H1 (cell line): ENCODE measurements around the gene TPH2. TPM values are rescaled to one million over a fixed set of nuclear protein-coding genes. Genes with fewer than 3 reads are reported as not detected.

Experiments
- CTCF ChIA-PET: fragments of 300-600 bp; sonication (Branson Sonifier 250); formaldehyde crosslinking; loops from one replicate; lab custom pipeline; 2021; ENCODE audit not compliant: partially characterized antibody; lab: Charles Lee
- POLR2A ChIA-PET: fragments of 300-600 bp; sonication (Branson Sonifier 250); formaldehyde crosslinking; loops from one replicate; lab custom pipeline; 2021; ENCODE audit warnings: inconsistent platforms; ENCODE audit not compliant: partially characterized antibody; lab: Charles Lee
- DNase-seq, 2 experiments: peaks; one replicate each; pipeline versions ENCODE4 v3.0.0 to v3.0.0-alpha.2; 2010 to 2022; ENCODE audit warnings: low spot score in 2 of 2, low read depth in 1 of 2, mixed read lengths in 1 of 2
- FAIRE-seq: peaks from 2 replicates; lab custom pipeline; 2011; peaks lifted over from hg19 to GRCh38; lab: Jason Lieb, UNC
- H2AFZ ChIP-seq: 2 replicates; pipeline ENCODE4 v1.8.1; 2012; ENCODE audit warnings: low read length, inconsistent platforms
- H2AK5ac ChIP-seq: 2 replicates; pipeline ENCODE4 v1.6.1; 2013; ENCODE audit warnings: low read depth, low read length
- H2BK120ac ChIP-seq: replicated peaks from 2 replicates; pipeline ENCODE3; 2013; ENCODE audit warnings: low read depth, low read length, inconsistent platforms
- H2BK12ac ChIP-seq: 2 replicates; pipeline ENCODE4 v1.6.1; 2013; ENCODE audit warnings: low read depth, low read length
- H2BK15ac ChIP-seq: 2 replicates; pipeline ENCODE4 v1.6.1; 2013; ENCODE audit warnings: low read length
- H2BK20ac ChIP-seq: 2 replicates; pipeline ENCODE4 v1.6.1; 2013; ENCODE audit warnings: low read length
- H2BK5ac ChIP-seq: 2 replicates; pipeline ENCODE4 v1.6.1; 2013; ENCODE audit warnings: low read depth, low read length
- H3K14ac ChIP-seq: 2 replicates; pipeline ENCODE4 v1.6.1; 2013; ENCODE audit warnings: inconsistent platforms; ENCODE audit not compliant: insufficient read length
- H3K18ac ChIP-seq: 2 replicates; pipeline ENCODE4 v1.6.1; 2013; ENCODE audit warnings: low read length; ENCODE audit errors: extremely low read depth
- H3K23ac ChIP-seq: 2 replicates; pipeline ENCODE4 v1.6.1; 2013; ENCODE audit warnings: inconsistent platforms; ENCODE audit not compliant: insufficient read length
- H3K23me2 ChIP-seq: 2 replicates; pipeline ENCODE4 v1.6.1; 2013; ENCODE audit warnings: low read depth, low read length
- H3K27ac ChIP-seq: 2 replicates; pipeline ENCODE4 v1.6.1; 2011; ENCODE audit warnings: low read depth, low read length, inconsistent platforms
- H3K27me3 ChIP-seq, 4 experiments: replicated peaks in 1 of 4; 1 replicate in 1 of 4; 2 replicates in 3 of 4; pipeline versions ENCODE4 v1.6.1 to v1.8.1; 2011 to 2013; ENCODE audit warnings: low read length in 3 of 4, mild to moderate bottlenecking in 3 of 4, inconsistent platforms in 2 of 4, mixed read lengths in 2 of 4, moderate library complexity in 1 of 4; ENCODE audit not compliant: control insufficient read depth in 3 of 4, insufficient read depth in 3 of 4; ENCODE audit errors: extremely low read depth in 1 of 4
- H3K36me3 ChIP-seq, 4 experiments: 2 replicates each; pipeline versions ENCODE4 v1.6.1 to v1.8.1; 2011 to 2013; ENCODE audit warnings: mild to moderate bottlenecking in 4 of 4, low read length in 3 of 4, moderate library complexity in 2 of 4, control low read depth in 1 of 4, inconsistent platforms in 1 of 4; ENCODE audit not compliant: insufficient read depth in 4 of 4, control insufficient read depth in 2 of 4
- H3K4ac ChIP-seq: replicated peaks from 2 replicates; pipeline ENCODE3; 2013; ENCODE audit warnings: low read length, low read depth, mixed read lengths, inconsistent platforms; ENCODE audit not compliant: insufficient read length
- H3K4me1 ChIP-seq, 4 experiments: replicated peaks in 1 of 4; 1 replicate in 1 of 4; 2 replicates in 3 of 4; pipeline versions ENCODE4 v1.6.1 to v1.8.1; 2011 to 2013; ENCODE audit warnings: low read length in 3 of 4, inconsistent platforms in 2 of 4, mixed read lengths in 1 of 4; ENCODE audit not compliant: insufficient read depth in 4 of 4, control insufficient read depth in 3 of 4
- H3K4me2 ChIP-seq, 2 experiments: 2 replicates each; pipeline versions ENCODE4 v1.6.1 to v1.8.1; 2011 to 2013; ENCODE audit warnings: low read depth in 2 of 2, low read length in 2 of 2, control low read depth in 1 of 2, inconsistent platforms in 1 of 2, mild to moderate bottlenecking in 1 of 2; ENCODE audit not compliant: insufficient read depth in 1 of 2
- H3K4me3 ChIP-seq, 4 experiments: fragments of 200-600, 300-600 bp in 1 of 4; sonication (generic), shearing (Covaris generic), sonication (Bioruptor Twin) in 1 of 4; 2 replicates each; pipeline versions ENCODE4 v1.5.1 to v1.8.1; 2011 to 2016; ENCODE audit warnings: low read length in 4 of 4, low read depth in 3 of 4, control low read depth in 2 of 4, inconsistent platforms in 2 of 4, mild to moderate bottlenecking in 2 of 4, mixed read lengths in 1 of 4, moderate library complexity in 1 of 4; ENCODE audit not compliant: insufficient read depth in 2 of 4; ENCODE audit errors: extremely low read depth in 1 of 4
- H3K56ac ChIP-seq: replicated peaks from 2 replicates; pipeline ENCODE3; 2013; ENCODE audit warnings: low read depth, mild to moderate bottlenecking, mixed read lengths, low read length, inconsistent platforms; ENCODE audit not compliant: insufficient read length
- H3K79me1 ChIP-seq: 2 replicates; pipeline ENCODE4 v1.6.1; 2013; ENCODE audit warnings: low read depth, low read length, control low read depth
- H3K79me2 ChIP-seq, 2 experiments: 2 replicates each; pipeline versions ENCODE4 v1.6.1 to v1.8.1; 2012 to 2013; ENCODE audit warnings: low read length in 2 of 2, mild to moderate bottlenecking in 2 of 2, inconsistent platforms in 1 of 2; ENCODE audit not compliant: insufficient read depth in 2 of 2, control insufficient read depth in 1 of 2
- H3K9ac ChIP-seq, 4 experiments: replicated peaks in 1 of 4; 1 replicate in 1 of 4; 2 replicates in 3 of 4; pipeline versions ENCODE4 v1.6.1 to v1.8.1; 2011 to 2013; ENCODE audit warnings: low read depth in 3 of 4, low read length in 3 of 4, control low read depth in 2 of 4, mild to moderate bottlenecking in 2 of 4, moderate library complexity in 2 of 4, inconsistent platforms in 1 of 4; ENCODE audit errors: extremely low read depth in 1 of 4
- H3K9me3 ChIP-seq, 2 experiments: 2 replicates each; pipeline versions ENCODE4 v1.6.1 to v1.8.1; 2012 to 2013; ENCODE audit warnings: mild to moderate bottlenecking in 2 of 2, moderate library complexity in 2 of 2, control low read depth in 1 of 2, inconsistent platforms in 1 of 2, low read depth in 1 of 2, low read length in 1 of 2, mixed read lengths in 1 of 2; ENCODE audit not compliant: insufficient read depth in 2 of 2
- H4K20me1 ChIP-seq, 2 experiments: replicated peaks in 1 of 2; 2 replicates each; pipeline versions ENCODE3 to v1.8.1; 2011 to 2013; ENCODE audit warnings: inconsistent platforms in 2 of 2, low read length in 2 of 2, mild to moderate bottlenecking in 1 of 2; ENCODE audit not compliant: insufficient read depth in 2 of 2, control insufficient read depth in 1 of 2
- H4K5ac ChIP-seq: 2 replicates; pipeline ENCODE4 v1.6.1; 2013; ENCODE audit warnings: low read length, low read depth, mixed read lengths, inconsistent platforms; ENCODE audit not compliant: insufficient read length
- H4K8ac ChIP-seq: 2 replicates; pipeline ENCODE4 v1.8.0; 2013; ENCODE audit warnings: mild to moderate bottlenecking, moderate library complexity, low read length, inconsistent platforms; ENCODE audit not compliant: insufficient read depth; ENCODE audit errors: extremely low read depth
- H4K91ac ChIP-seq: replicated peaks from 2 replicates; pipeline ENCODE3; 2013; ENCODE audit warnings: low read length, mixed read lengths, inconsistent platforms; ENCODE audit not compliant: insufficient read length
- ATF2 ChIP-seq: IDR thresholded peaks from 2 replicates; pipeline ENCODE4 v1.6.1; 2012; ENCODE audit warnings: low read length, inconsistent platforms
- BACH1 ChIP-seq: IDR thresholded peaks from 2 replicates; pipeline ENCODE4 v1.6.1; 2012; ENCODE audit warnings: low read length, improper control_type of control experiment
- CHD1 ChIP-seq: IDR thresholded peaks from 2 replicates; pipeline ENCODE4 v1.6.1; 2012; ENCODE audit warnings: low read depth, low read length, improper control_type of control experiment
- CHD2 ChIP-seq: IDR thresholded peaks from 2 replicates; pipeline ENCODE4 v1.6.1; 2012; ENCODE audit warnings: low read length, improper control_type of control experiment
- EZH2 ChIP-seq: fragments of 200-600 bp; sonication (generic); IDR thresholded peaks from 2 replicates; pipeline ENCODE4 v1.7.1; 2012; ENCODE audit warnings: low read depth, mild to moderate bottlenecking, moderate library complexity, low read length, inconsistent platforms; ENCODE audit not compliant: severe bottlenecking
- GTF2F1 ChIP-seq: IDR thresholded peaks from 2 replicates; pipeline ENCODE4 v1.6.1; 2012; ENCODE audit warnings: low read depth, low read length, improper control_type of control experiment, borderline replicate concordance
- HDAC6 ChIP-seq: IDR thresholded peaks from one replicate; pipeline ENCODE4 v1.7.1; 2012; ENCODE audit warnings: low read depth, mild to moderate bottlenecking, inconsistent platforms, low read length, moderate library complexity
- NRF1 ChIP-seq: IDR thresholded peaks from 2 replicates; pipeline ENCODE4 v1.6.1; 2011; ENCODE audit warnings: mild to moderate bottlenecking, low read depth, low read length, improper control_type of control experiment
- PHF8 ChIP-seq: fragments of 200-600 bp; sonication (generic); conservative IDR thresholded peaks from 2 replicates; pipeline ENCODE4 v1.7.1; 2012; ENCODE audit warnings: low read depth, mild to moderate bottlenecking, inconsistent platforms, low read length, moderate library complexity
- POU5F1 ChIP-seq: IDR thresholded peaks from 2 replicates; pipeline ENCODE4 v1.6.1; 2011; ENCODE audit warnings: low read depth, mild to moderate bottlenecking, low read length, moderate library complexity
- RXRA ChIP-seq: IDR thresholded peaks from 2 replicates; pipeline ENCODE4 v1.6.1; 2011; ENCODE audit warnings: low read depth, mild to moderate bottlenecking, low read length, moderate library complexity; ENCODE audit not compliant: insufficient read depth
- TBP ChIP-seq: IDR thresholded peaks from 2 replicates; pipeline ENCODE4 v1.6.1; 2011; ENCODE audit warnings: low read depth, low read length, improper control_type of control experiment
- YY1 ChIP-seq: IDR thresholded peaks from 2 replicates; pipeline ENCODE4 v1.6.1; 2011; ENCODE audit warnings: low read depth, mild to moderate bottlenecking, low read length
- WGBS, 2 experiments: shearing (Covaris generic) in 1 of 2; methylation state at CpG; one replicate each; pipeline versions ENCODE4 v1.1.6 to v1.1.7; 2013 to 2015; ENCODE audit warnings: low lambda C conversion rate in 2 of 2, mixed read lengths in 2 of 2, inconsistent platforms in 1 of 2, low coverage in 1 of 2, missing lambda C conversion rate in 1 of 2; ENCODE audit not compliant: insufficient replicate concordance in 2 of 2, insufficient coverage in 1 of 2, insufficient read length in 1 of 2; ENCODE audit errors: extremely low coverage in 1 of 2, missing lambda C conversion rate in 1 of 2; 5-methylcytosine and 5-hydroxymethylcytosine counted together
- polyA plus RNA-seq, 7 experiments: library from polyadenylated mRNA; depleted of rRNA in 3 of 7; stranded (reverse) in 5 of 7; unstranded in 2 of 7; fragments of >200 nt in 5 of 7; fragments of 200-250 nt in 2 of 7; gene quantifications; 1 replicate in 5 of 7; 2 replicates in 1 of 7; 4 replicates in 1 of 7; pipeline versions ENCODE4 v1.2.1 to v1.2.3, GENCODE V29; 2011 to 2013; ENCODE audit warnings: missing spikeins in 2 of 7, mixed read lengths in 2 of 7
- total RNA-seq: library from RNA; stranded (reverse); fragmentation: NEBNext Ultra II Directional; extraction: Animal tissue kit (Norgen Biotek cat#: 25700); gene quantifications from 2 replicates; pipeline ENCODE4 v1.2.1, GENCODE V29; 2021

The TPH2 gene
- total and polyA plus RNA-seq, 2 of the 8 experiments (the other 6 are each of a cell fraction or from before 2014, with no cell fraction given), result 0.57 to 1.1 TPM

GRCh38 chr12:72054511-72054910, 115.9 kb downstream of the TPH2 start:
- no peak overlapping the region for H2BK12ac ChIP-seq
- H3K36me3 ChIP-seq, result no peaks in the 10 kb centered on the region
- no peaks in the 10 kb centered on the region for H3K79me1 ChIP-seq
- H4K91ac ChIP-seq, result no peak overlapping the region
- H3K27ac ChIP-seq, result no peak overlapping the region
- H3K4me2 ChIP-seq, result no peak overlapping the region
- no peaks in the 10 kb centered on the region; the same call in 1 of the 2 replicates for H3K23me2 ChIP-seq
- 86% methylated on average over 2 of the region's 2 CpGs; no CpG with 5 or more reads in 1 of the 2 experiments for WGBS, 2 experiments
- no peaks in the 10 kb centered on the region for H3K9me3 ChIP-seq
- no peak overlapping the region for H3K18ac ChIP-seq
- DNase-seq (no peak), FAIRE-seq (no peak)
- H2BK20ac ChIP-seq, result no peak overlapping the region
- no peaks in the 10 kb centered on the region for H4K20me1 ChIP-seq
- H3K79me2 ChIP-seq, result no peaks in the 10 kb centered on the region
- H3K4me1 ChIP-seq, result no peaks in the 10 kb centered on the region
- H4K8ac ChIP-seq, result no peak overlapping the region
- H2BK15ac ChIP-seq, result no peak overlapping the region
- H3K4me3 ChIP-seq, result no peak overlapping the region
- no peak overlapping the region for H3K56ac ChIP-seq
- H3K14ac ChIP-seq, result no peak overlapping the region
- CTCF ChIA-PET, result interaction anchor here (1.0 to 1.3 kb wide), 2 partner anchors 12 to 36 kb away, joined by 3 to 4 read pairs; no protein-coding TSS in a partner anchor
- H2BK120ac ChIP-seq, result no peak overlapping the region
- no peak overlapping the region for H3K4ac ChIP-seq
- H2AK5ac ChIP-seq, result no peak overlapping the region
- no peaks in the 10 kb centered on the region for H3K27me3 ChIP-seq
- H3K9ac ChIP-seq, result no peak overlapping the region
- POLR2A ChIA-PET, result no interaction called here
- H2AFZ ChIP-seq, result no peak overlapping the region
- H2BK5ac ChIP-seq, result no peak overlapping the region
- H4K5ac ChIP-seq, result no peak overlapping the region
- no peak overlapping the region for H3K23ac ChIP-seq
- TF ChIP-seq TBP (no peak), ATF2 (no peak), HDAC6 (no peak), CHD1 (no peak), CHD2 (no peak), POU5F1 (no peak), RXRA (no peak), YY1 (no peak), PHF8 (no peak), GTF2F1 (no peak), BACH1 (no peak), NRF1 (no peak), EZH2 (no peak)
